ENCODE measurements around the gene ALDH1L1.

The ALDH1L1 gene

GRCh38 chr3:126155280-126155640 lies 25.1 kb downstream of the ALDH1L1 start:
- no peak for DNase-seq

DNA sequence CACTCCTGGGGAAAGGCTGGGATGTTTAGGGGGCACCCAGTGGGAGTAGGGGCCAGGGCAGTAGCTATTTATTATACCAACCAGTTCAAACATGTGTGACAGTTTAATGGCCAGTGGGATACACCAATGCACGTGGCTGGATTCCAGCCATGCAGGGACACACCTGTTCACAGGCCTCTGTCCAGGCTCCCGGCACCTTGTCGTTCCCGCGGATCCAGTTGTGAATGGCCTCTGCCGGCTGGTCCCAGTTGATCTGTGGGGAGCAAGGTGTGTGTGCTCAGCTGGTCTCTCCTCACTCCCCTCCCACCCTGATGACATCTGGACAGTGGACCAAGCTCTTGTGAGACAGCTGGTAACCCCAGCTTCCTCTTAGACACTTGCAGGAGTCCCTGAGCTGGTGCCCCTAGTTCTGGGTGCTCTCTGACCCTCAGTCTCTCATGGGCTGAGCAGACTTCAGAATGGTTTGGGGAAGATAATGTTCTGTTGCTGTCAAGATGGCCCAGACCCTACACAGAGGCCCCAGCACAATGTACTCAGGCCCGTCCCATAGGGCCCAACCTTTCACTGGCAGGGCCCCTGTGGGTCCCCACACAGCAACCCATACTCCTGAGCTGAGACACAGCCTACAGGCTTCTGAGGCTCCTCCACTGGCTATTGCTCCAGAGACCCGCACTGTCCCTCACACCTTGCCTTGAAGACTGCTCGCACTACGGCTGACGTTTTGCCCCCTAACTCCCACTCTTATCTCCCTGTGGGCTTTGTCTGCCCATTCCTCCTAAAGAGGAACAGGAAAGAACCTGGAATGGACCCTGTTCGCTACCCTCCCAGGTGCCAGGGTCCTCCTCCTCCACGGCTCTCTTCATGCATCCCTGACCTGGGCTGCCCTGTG lies 25.8 kb downstream of the ALDH1L1 start:
- no peak for DNase-seq

- no peak for DNase-seq
Measured at GRCh38 chr3:126153695-126154360, 26.6 kb downstream of the ALDH1L1 start.

GRCh38 chr3:126152901-126153694 lies 27.3 kb downstream of the ALDH1L1 start:
- DNase-seq, result no peak

DNA sequence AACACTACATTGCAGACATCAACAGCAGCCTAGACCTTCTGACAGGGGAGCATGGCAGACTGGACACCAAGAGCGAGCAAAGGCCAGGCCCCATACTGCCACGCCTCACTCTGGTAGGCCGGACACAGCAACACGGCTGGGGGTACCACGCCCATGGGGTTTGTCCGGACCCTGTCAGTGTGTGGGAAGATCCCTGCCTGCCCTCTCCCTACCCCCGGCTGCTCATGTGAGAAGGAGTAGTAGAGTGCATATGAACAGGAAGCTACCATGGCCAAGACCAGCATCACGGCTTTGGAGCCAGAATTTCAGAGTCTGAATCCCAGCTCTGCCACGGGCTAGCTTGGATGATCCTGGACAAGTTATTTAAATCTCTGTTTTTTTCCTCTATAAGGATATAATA lies 27.9 kb downstream of the ALDH1L1 start:
- DNase-seq, result no peak

GRCh38 chr3:126151562-126152302 lies 28.7 kb downstream of the ALDH1L1 start:
- no peak for DNase-seq

DNA sequence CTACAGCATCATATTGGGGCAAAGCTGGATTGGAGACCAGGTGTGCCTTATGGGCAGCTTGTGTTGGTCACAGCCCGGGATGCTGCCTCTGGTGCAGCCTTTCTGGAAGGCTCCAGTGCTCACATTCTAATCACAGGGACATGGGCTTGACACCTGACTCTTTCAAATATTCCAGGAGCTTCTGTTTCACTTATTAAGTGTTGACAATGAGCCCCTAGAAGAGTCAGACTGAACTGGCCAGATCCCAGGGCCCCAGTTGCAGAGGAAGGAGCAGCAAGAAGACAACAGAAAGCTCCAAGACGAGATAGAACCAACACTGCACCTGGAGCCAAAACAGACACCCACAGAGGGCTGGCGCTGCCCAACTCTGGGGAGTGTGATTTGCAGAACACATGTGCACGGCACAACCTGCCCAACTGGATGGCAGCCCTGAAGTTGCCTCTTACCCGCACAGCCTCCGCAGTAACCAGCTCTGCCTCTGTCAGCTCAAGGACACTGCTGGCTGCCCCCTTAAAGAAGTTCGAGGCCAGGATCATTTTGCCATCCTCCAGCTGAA lies 30.3 kb downstream of the ALDH1L1 start:
- DNase-seq, result no peak

DNA sequence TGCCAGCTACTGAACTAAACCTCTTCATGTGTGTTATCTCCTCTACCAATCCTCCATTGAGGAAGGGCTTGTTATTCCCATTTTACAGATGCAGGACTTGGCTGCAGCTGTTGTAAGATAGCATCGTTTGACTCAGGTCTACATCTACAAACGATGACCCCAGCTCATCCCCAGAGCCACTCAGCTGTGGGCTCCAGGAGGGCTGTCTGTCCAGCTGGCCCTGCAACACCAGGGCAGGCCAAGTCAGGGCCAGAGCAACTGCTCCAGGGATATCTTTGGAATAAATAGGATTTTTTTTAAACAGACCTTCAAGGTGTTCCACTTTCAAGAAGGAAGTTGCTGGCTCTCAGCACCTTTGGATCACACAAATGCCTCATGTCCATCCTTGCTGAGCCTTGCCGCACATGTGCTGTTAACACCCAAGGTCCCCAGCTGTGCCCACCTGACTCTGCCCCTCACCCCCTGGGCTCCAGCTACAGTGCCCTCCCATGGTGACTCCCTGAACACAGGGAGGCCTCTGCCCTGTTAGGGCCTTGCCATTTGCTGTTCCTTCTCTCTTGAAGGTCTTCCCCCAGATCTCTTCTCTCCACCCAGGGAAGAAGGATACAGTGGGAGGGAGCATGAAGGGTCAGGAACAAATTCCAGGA lies 31.0 kb downstream of the ALDH1L1 start:
- DNase-seq, result no peak

DNA sequence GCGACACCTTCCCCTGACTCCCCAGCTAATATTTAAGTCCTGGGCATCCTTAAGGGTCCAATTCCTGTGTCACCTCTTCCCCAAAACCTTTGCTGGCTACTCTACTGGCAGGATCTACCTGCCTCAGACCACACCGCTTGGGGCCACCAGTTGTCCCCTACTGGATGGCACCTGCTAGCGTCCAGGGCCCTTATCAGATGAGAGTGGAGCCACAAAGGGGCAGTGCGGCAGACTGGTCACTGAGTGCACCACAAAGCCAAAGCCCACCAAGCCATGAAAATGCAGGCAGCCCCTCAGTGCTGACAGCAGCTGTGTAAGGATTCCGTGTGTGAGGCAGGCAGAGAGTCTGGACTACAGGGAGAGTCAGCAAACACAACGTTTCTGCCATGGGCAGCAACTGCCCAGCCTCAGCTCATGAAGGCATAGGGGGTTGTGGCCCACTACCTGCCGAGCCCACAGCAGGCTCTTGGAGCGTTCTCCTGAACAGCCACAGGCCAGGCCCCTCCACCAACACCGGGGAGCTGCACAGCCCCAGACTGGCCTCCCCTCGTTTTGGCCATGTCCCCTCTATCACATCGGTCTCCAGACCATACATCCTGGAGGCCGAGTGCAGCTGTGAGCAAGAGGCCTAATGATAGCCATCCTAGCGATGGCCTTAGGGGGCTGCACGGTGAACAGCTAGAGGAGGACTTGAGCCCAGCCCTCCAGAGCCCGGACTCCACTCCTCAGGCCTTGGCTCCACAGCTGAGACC lies 32.3 kb downstream of the ALDH1L1 start:
- no peak for DNase-seq

DNA sequence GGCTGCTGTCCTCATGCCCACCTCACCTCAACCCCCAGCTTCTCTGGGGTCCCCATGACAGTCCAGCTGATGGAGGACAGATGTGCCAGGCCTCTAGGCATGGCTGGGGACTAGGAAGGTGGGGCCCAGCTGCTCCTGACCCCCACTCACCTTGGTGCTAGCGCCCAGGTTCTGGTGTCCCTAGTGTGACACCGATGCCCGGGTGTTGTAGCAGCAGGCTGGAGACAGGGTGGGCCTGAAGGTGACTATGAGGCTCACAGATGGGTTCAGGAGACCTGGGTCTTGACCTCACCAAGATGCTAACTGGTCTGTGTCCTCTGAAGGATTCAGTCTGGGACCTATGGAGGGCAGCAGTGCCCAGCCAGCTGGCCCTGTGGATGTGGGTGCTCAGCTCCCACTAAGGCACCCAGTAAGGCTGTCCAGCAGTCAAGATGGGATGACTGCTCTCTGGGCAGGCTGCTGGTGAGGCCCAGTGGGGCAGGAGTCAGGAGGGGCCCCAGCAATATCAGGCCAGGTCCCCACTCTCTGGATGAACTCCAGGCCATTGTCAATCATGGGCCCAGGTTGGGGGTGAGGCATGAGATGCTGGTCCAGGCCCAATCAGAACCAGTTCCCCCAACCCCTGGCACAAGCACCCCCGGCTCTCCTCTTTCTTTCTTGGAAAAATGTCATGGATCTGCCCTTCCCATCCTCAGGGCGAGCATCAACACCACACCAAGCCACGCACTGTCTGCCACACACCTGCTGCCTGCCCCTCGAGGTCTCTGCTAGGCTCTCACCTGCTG lies 33.0 kb downstream of the ALDH1L1 start:
- DNase-seq, result no peak

- no peak for DNase-seq
Measured at GRCh38 chr3:126146525-126147146, 33.8 kb downstream of the ALDH1L1 start.

- no peak for DNase-seq
Measured at GRCh38 chr3:126146034-126146433, 34.4 kb downstream of the ALDH1L1 start.

- DNase-seq, result no peak
Measured at GRCh38 chr3:126142652-126143051, 37.7 kb downstream of the ALDH1L1 start.

DNA sequence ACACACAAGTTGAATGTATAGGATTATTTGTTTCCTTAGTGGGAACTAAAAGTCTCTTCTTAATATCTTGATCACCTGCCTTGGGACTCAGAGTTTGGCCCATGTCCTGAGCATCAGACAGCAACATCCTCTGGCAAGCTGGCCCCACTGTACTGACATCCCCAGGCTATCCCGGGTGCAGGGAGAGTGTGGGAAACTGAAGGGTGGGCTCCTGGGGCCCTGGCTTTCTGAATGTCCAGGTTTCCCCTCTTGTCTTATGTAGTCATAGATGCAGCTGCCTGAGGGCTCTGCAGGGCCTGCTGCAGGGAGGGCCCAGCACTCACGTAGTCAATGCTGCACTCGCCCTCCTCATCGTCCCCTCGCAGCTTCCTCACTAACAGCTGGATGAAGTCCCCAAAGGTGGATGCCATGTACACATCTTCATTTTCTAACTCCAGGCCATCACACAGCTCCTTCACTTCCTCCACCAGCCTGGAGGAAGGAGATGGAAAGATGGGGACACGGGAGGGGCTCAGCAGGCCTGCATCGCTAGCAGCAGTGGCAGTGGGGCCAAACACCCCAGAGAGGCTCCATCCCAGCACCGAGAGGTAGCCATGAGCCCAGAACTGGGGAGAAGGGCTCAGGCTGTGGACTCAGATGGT lies 42.8 kb downstream of the ALDH1L1 start:
- no peak for DNase-seq

- DNase-seq, result no peak
Measured at GRCh38 chr3:126136428-126137220, 43.8 kb downstream of the ALDH1L1 start.

DNA sequence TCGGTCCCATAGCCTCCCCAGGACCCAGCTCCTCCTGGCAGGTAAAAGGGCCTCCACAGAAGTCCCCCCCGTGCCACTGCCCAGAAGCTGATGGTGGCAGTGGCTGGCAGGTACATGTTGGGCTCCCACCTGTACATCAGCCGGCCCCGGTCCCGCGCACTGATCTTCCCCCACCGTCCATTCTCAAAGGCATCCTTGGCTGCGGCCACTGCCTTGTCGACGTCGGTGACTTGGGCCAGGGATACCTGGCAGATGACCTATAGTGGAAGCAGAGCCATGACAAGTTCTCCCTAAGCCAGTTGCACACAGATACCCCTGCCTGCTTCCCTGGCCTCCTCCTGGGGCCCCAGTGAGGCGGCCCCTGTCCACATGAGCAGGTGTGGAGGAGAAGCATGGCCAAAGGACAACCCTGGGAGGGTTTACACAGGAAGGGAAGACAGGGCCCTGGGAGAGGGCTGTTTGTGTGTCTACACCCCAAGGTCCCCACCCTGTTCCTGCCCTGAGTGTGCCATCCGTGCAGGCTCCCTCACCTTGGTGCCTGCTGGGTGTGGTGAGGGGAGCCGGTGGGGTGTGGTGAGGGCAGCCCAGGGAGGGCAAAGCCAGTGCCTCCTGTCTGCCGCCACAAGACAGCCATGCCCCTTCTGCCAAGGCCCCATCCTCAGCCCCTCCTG lies 44.8 kb downstream of the ALDH1L1 start:
- no peak for DNase-seq

DNA sequence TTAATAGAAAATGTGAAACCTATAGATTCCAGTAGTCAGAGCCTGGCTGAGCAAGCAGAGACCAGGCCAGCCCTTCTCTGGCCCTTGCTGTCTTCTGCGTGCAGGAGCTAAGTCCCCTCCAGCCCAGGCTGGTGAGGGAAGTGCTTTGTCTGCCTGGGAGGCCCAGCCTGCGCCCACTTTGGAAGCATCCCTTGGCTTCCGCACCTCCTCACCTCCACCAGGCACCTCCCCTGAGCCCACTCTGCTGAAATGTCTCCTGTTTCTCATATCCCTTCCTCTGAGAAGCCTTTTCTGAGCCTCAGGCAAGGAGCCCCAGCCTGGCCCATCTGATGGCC lies 45.3 kb downstream of the ALDH1L1 start:
- no peak for DNase-seq
